Suprapubic skin (tissue), 4 donors: ENCODE measurements around the gene PLXNA1. TPM values are rescaled to one million over a fixed set of nuclear protein-coding genes. Genes with fewer than 3 reads are reported as not detected.

Experiments used
- DNase-seq, 2 donors: peaks; one replicate each; pipeline ENCODE4 v3.0.0-alpha.2; 2019; ENCODE audit warnings: low spot score in 2 of 2
- H3K27ac ChIP-seq: fragments of 200-600 bp; sonication (generic); one replicate; pipeline ENCODE4 v1.5.1; 2019
- H3K27me3 ChIP-seq: fragments of 200-600 bp; sonication (generic); one replicate; pipeline ENCODE4 v1.5.1; 2019
- H3K36me3 ChIP-seq: fragments of 200-600 bp; sonication (generic); one replicate; pipeline ENCODE4 v1.5.1; 2019
- H3K4me1 ChIP-seq: fragments of 200-600 bp; sonication (generic); one replicate; pipeline ENCODE4 v1.5.1; 2019
- H3K4me3 ChIP-seq: fragments of 200-600 bp; sonication (generic); one replicate; pipeline ENCODE4 v1.5.1; 2019; ENCODE audit warnings: mild to moderate bottlenecking
- H3K9me3 ChIP-seq: fragments of 200-600 bp; sonication (generic); one replicate; pipeline ENCODE4 v1.5.1; 2019
- CTCF ChIP-seq, 2 donors: fragments of 200-600 bp in 1 of 2; fragments of 450-650 bp in 1 of 2; sonication (generic) in 1 of 2; IDR thresholded peaks; one replicate each; pipeline ENCODE4 v1.5.1; 2016 to 2019; ENCODE audit warnings: antibody characterized with exemption in 2 of 2, mild to moderate bottlenecking in 1 of 2, moderate library complexity in 1 of 2
- EP300 ChIP-seq: sonication (generic); formaldehyde crosslinking; IDR thresholded peaks from one replicate; pipeline ENCODE4 v1.6.1; 2017; ENCODE audit warnings: antibody characterized with exemption
- POLR2A ChIP-seq, 2 donors: fragments of 450-650 bp; IDR thresholded peaks; one replicate each; pipeline ENCODE4 v1.6.1; 2017; ENCODE audit warnings: antibody characterized with exemption in 2 of 2, mild to moderate bottlenecking in 2 of 2, moderate library complexity in 2 of 2
- POLR2AphosphoS5 ChIP-seq, 3 donors: sonication (generic); formaldehyde crosslinking; IDR thresholded peaks; one replicate each; pipeline ENCODE4 v1.6.1; 2017; ENCODE audit warnings: antibody characterized with exemption in 3 of 3
- WGBS: methylation state at CpG from one replicate; pipeline ENCODE4 v1.1.5; 2018; 5-methylcytosine and 5-hydroxymethylcytosine counted together
- total RNA-seq, 4 donors: library from RNA; depleted of rRNA; stranded (reverse); fragments of >200 nt; gene quantifications; one replicate each; pipeline ENCODE4 v1.1.0, GENCODE V29; 2016

The PLXNA1 gene
- total RNA-seq, 4 donors from 2014 or later = 48.4 to 77.9 (median 59.4) TPM

- no peak overlapping the region for H3K27ac ChIP-seq
- no peak for DNase-seq
- H3K27me3 ChIP-seq = no peaks in the 10 kb centered on the region
- no peaks in the 10 kb centered on the region for H3K9me3 ChIP-seq
- 66% methylated on average over 3 of the region's 3 CpGs for WGBS
- no peak overlapping the region for H3K4me3 ChIP-seq
- peaks cover 93% of the 10 kb centered on the region for H3K36me3 ChIP-seq
- peaks cover under 1% of the 10 kb centered on the region for H3K4me1 ChIP-seq
- TF ChIP-seq POLR2AphosphoS5 (IDR thresholded peaks at IDR 0.05) (no peak), POLR2A (IDR thresholded peaks at IDR 0.05) (no peak), CTCF (IDR thresholded peaks at IDR 0.05) (no peak), EP300 (no peak)
Observed at GRCh38 chr3:127025456-127025855, 42.5 kb downstream of the PLXNA1 start.

- 88% methylated on average over 5 of the region's 5 CpGs for WGBS
- TF ChIP-seq CTCF (IDR thresholded peaks at IDR 0.05) (no peak), POLR2A (IDR thresholded peaks at IDR 0.05) (no peak), POLR2AphosphoS5 (IDR thresholded peaks at IDR 0.05) (no peak), EP300 (no peak)
- no peak overlapping the region for H3K27ac ChIP-seq
- peaks cover 93% of the 10 kb centered on the region for H3K36me3 ChIP-seq
- no peak for DNase-seq
- no peaks in the 10 kb centered on the region for H3K27me3 ChIP-seq
- H3K4me3 ChIP-seq = no peak overlapping the region
- no peaks in the 10 kb centered on the region for H3K4me1 ChIP-seq
- H3K9me3 ChIP-seq = no peaks in the 10 kb centered on the region
Observed at GRCh38 chr3:127026036-127026435, 43.1 kb downstream of the PLXNA1 start.

- Histone ChIP-seq H3K36me3 (peaks cover 93% of the 10 kb centered on the region), H3K9me3 (no peaks in the 10 kb centered on the region), H3K4me1 (no peaks in the 10 kb centered on the region), H3K27me3 (no peaks in the 10 kb centered on the region), H3K4me3 (no peak overlapping the region), H3K27ac (no peak overlapping the region)
- 92% methylated on average over 7 of the region's 7 CpGs for WGBS
- no peak for DNase-seq
- no peak for TF ChIP-seq POLR2AphosphoS5 (IDR thresholded peaks at IDR 0.05)
- no peak for TF ChIP-seq CTCF (IDR thresholded peaks at IDR 0.05)
- TF ChIP-seq EP300 = no peak
- no peak for TF ChIP-seq POLR2A (IDR thresholded peaks at IDR 0.05)
Observed at GRCh38 chr3:127026661-127027060, 43.7 kb downstream of the PLXNA1 start.

GRCh38 chr3:127027061-127027735 lies 44.3 kb downstream of the PLXNA1 start:
- H3K9me3 ChIP-seq = no peaks in the 10 kb centered on the region
- TF ChIP-seq POLR2AphosphoS5 (IDR thresholded peaks at IDR 0.05) = no peak
- no peak for TF ChIP-seq CTCF (IDR thresholded peaks at IDR 0.05)
- TF ChIP-seq EP300 = no peak
- TF ChIP-seq POLR2A (IDR thresholded peaks at IDR 0.05) = no peak
- DNase-seq = no peak
- H3K4me1 ChIP-seq = no peaks in the 10 kb centered on the region
- H3K4me3 ChIP-seq = no peak overlapping the region
- H3K36me3 ChIP-seq = peaks cover 93% of the 10 kb centered on the region
- 94% methylated on average over 17 of the region's 21 CpGs for WGBS
- no peak overlapping the region for H3K27ac ChIP-seq
- H3K27me3 ChIP-seq = no peaks in the 10 kb centered on the region

- 94% methylated on average over 16 of the region's 29 CpGs for WGBS
- no peak overlapping the region for H3K27ac ChIP-seq
- no peaks in the 10 kb centered on the region for H3K27me3 ChIP-seq
- no peaks in the 10 kb centered on the region for H3K4me1 ChIP-seq
- H3K4me3 ChIP-seq = no peak overlapping the region
- peaks cover 93% of the 10 kb centered on the region for H3K36me3 ChIP-seq
- no peak for TF ChIP-seq EP300
- H3K9me3 ChIP-seq = no peaks in the 10 kb centered on the region
- no peak for DNase-seq
Observed at GRCh38 chr3:127027811-127028548, 45.1 kb downstream of the PLXNA1 start.
